Aorta (tissue), 5 donors: ENCODE data around the gene ZNF740. TPM values are rescaled to one million over a fixed set of nuclear protein-coding genes. Genes with fewer than 3 reads are reported as not detected.

Experiments
- ATAC-seq: fragments of 200-7000 bp; cut with Tn5 transposase; one replicate; pipeline ENCODE4 v1.9.1; 2022; ENCODE audit warnings: moderate library complexity; ENCODE audit not compliant: low FRiP score
- DNase-seq, 2 donors: peaks; one replicate each; pipeline ENCODE4 v3.0.0-alpha.2; 2020
- H3K27ac ChIP-seq, 2 donors: one replicate each; pipeline ENCODE4 v1.5.1; 2013; ENCODE audit warnings: low read length in 2 of 2, mild to moderate bottlenecking in 2 of 2, moderate library complexity in 2 of 2, control low read depth in 1 of 2, inconsistent platforms in 1 of 2, low read depth in 1 of 2
- H3K27me3 ChIP-seq, 2 donors: one replicate each; pipeline ENCODE4 v1.6.1; 2013; ENCODE audit warnings: control low read depth in 1 of 2, low read length in 1 of 2, mild to moderate bottlenecking in 1 of 2, moderate library complexity in 1 of 2; ENCODE audit not compliant: insufficient read depth in 2 of 2, control insufficient read depth in 1 of 2
- H3K36me3 ChIP-seq, 2 donors: one replicate each; pipeline ENCODE4 v1.6.1; 2013; ENCODE audit warnings: control low read depth in 1 of 2, low read length in 1 of 2, mild to moderate bottlenecking in 1 of 2; ENCODE audit not compliant: insufficient read depth in 2 of 2, control insufficient read depth in 1 of 2
- H3K4me1 ChIP-seq, 2 donors: one replicate each; pipeline ENCODE4 v1.6.1; 2013; ENCODE audit warnings: low read length in 2 of 2, control low read depth in 1 of 2, mild to moderate bottlenecking in 1 of 2, moderate library complexity in 1 of 2; ENCODE audit not compliant: insufficient read depth in 2 of 2, control insufficient read depth in 1 of 2
- H3K4me3 ChIP-seq, 2 donors: one replicate each; pipeline ENCODE4 v1.5.1; 2013; ENCODE audit warnings: low read length in 2 of 2, control low read depth in 1 of 2, mild to moderate bottlenecking in 1 of 2
- H3K9me3 ChIP-seq: one replicate; pipeline ENCODE4 v1.6.1; 2013; ENCODE audit warnings: mild to moderate bottlenecking, low read length; ENCODE audit not compliant: control insufficient read depth
- WGBS, 2 donors: extraction: QIAGEN DNeasy Blood & Tissue Kit; methylation state at CpG; one replicate each; pipeline ENCODE4 v1.1.7; 2013; 5-methylcytosine and 5-hydroxymethylcytosine counted together
- intact Hi-C, 2 donors: fragments of 100-400 bp; cut with DNase I; formaldehyde crosslinking; loops; one replicate each; pipeline versions ENCODE4 v1.14.2 to v1.15.0; 2022
- long read RNA-seq, 2 donors: library from polyadenylated mRNA; unstranded; transcript quantifications; one replicate each; pipeline ENCODE4 v2.0.0, GENCODE V29; 2020 to 2021
- polyA plus RNA-seq, 2 donors: library from polyadenylated mRNA; stranded (reverse); fragments of 200-250 nt; gene quantifications; one replicate each; pipeline ENCODE4 v1.2.3, GENCODE V29; 2013
- total RNA-seq, 2 donors: library from RNA; stranded (reverse); fragmentation: NEBNext Ultra II Directional; extraction: Animal tissue kit (Norgen Biotek cat#: 25700); gene quantifications; one replicate each; pipeline ENCODE4 v1.2.1, GENCODE V29; 2021
- donor health status: healthy with polysubstance abuse.
- donor health status: Bipolar disorder and iron deficiency.
- donor health status: DM: no; HTN: no; CAD: no.
- donor health status: DM: no; HTN: no; CAD: no.
- donor health status: DM: yes; HTN: yes; CAD: no.

ZNF740 gene, protein sequence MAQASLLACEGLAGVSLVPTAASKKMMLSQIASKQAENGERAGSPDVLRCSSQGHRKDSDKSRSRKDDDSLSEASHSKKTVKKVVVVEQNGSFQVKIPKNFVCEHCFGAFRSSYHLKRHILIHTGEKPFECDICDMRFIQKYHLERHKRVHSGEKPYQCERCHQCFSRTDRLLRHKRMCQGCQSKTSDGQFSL
- total RNA-seq: 10 to 100 TPM; 34.0 to 46.3 TPM
- polyA plus RNA-seq: 10 to 100 TPM in 1 of 2 donors, 1 to 10 TPM in 1; 4.1 to 15.7 TPM
- long read RNA-seq, donor 1, full-length matches to known transcripts: 1 of 3 reads
- long read RNA-seq, donor 1, partial matches to known transcripts: 1 of 3 reads
- long read RNA-seq, donor 1, other reads (novel, unspliced or antisense): 1 of 3 reads
- long read RNA-seq, donor 2, partial matches to known transcripts: 1 of 2 reads
- long read RNA-seq, donor 2, other reads (novel, unspliced or antisense): 1 of 2 reads

DNA sequence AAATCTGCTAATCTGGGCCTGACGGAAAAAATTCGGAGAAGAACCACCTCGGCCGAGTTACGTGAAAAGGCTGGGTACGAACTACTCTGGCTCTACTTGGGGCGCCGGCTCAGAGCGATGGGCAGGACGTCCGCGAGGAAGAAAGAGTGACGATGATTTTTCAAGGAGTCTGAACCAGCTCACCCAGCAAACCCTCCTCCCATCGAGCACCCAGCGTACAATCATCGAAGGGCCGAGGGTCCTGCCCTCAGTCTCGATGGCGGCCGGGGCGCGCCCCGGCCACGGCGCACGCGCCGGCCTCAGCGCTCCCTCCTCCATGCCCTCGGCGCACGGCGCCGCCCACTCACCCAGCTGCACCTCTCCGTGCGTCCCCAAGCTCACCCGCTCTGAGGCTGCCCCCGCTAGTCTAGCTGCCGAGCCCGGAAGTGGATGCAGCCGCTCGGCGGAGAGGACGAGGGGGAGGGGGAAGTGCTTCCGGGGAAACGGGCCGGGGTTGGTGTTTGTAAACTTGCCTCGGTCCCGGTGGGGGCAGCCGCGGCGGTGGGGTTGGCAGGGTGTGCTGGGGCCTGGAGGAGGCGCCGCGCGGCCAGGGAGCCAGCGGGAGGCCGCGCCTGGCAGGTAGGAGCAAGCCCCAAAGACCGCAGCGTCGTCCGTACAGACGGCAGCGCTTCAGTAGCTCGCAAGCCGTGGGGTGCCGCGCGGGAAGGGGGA, at the start of gene ZNF740, which contains the start of gene CSAD:
TSS of gene ZNF740 (plus strand) at position 503 of the 711 bp plus-strand sequence. CDS start 1,262 bp downstream, outside the sequence.
TSS of gene CSAD (minus strand) at position 706 of the 711 bp plus-strand sequence. CDS start 7,455 bp downstream, outside the sequence.
- peaks cover 4 to 9% of the 10 kb centered on the region in 2 donors for H3K4me1 ChIP-seq
- WGBS, 2 donors: 0 to 1% methylated on average over 37 to 70 of the region's 70 CpGs

DNA sequence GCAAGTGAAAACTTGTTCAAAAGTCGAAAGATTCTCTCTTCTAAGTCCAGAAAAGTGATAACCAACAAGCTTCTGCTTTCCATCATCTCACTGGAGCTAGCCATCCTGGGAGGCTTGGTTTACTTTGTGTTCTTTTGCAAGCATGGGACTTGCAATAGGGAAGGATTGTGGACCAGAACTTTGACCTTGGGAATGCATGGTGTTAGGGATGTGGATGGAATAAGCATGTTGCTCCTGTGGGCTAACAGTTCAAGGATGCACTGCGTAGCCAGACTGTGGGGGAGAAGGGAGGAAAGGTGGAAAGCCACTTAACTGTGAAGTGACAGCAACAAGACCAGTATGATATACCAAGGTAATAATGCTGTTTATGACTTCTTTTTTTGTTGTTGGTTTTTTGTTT, 48.7 kb upstream of the ZNF740 start:
- Histone ChIP-seq H3K27me3 (peaks cover 0 to 2% of the 10 kb centered on the region in 2 donors), H3K36me3 (no peaks in the 10 kb centered on the region), H3K4me3 (no peak overlapping the region), H3K9me3 (no peaks in the 10 kb centered on the region), H3K27ac (no peak overlapping the region), H3K4me1 (no peaks in the 10 kb centered on the region)
- ATAC-seq (no peak), DNase-seq (no peak)
- intact Hi-C loops: no loop called here
- 92 to 95% methylated on average over 2 of the region's 2 CpGs for WGBS, 2 donors

More for the DNA sequence above, at the start of gene ZNF740, which contains the start of gene CSAD:
- DNase-seq (peak; percentile 99), ATAC-seq (peak; percentile 99)
- H3K27me3 ChIP-seq: no peaks in the 10 kb centered on the region
- H3K9me3 ChIP-seq: no peaks in the 10 kb centered on the region
- H3K4me3 ChIP-seq: peak within 1 kb of the TSS; percentile 61 to 87
- H3K36me3 ChIP-seq: peaks cover 0 to 3% of the 10 kb centered on the region in 2 donors
- H3K27ac ChIP-seq: peak within 1 kb of the TSS; percentile 61 to 95
- intact Hi-C loops: no loop called here

DNA sequence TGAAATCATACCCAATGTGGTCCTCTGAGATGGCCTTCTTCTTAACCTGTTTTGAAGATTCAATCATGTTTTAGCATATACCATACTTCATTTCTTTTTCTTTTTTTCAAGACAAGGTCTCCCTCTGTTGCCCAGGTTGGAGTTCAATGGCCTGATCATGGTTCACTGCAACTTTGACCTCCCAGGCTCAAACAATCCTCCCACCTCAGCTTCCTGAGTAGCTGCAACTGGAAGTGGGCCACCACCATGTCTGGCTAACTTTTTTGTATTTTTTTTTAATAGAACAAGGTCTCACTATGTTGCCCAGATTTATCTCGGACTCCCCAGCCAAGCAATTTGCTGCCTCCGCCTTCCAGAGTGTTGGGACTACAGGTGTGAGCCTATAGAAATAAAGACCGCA, 46.8 kb upstream of the ZNF740 start:
- peaks cover 0 to 2% of the 10 kb centered on the region in 2 donors for H3K27me3 ChIP-seq
- H3K4me1 ChIP-seq: no peaks in the 10 kb centered on the region
- no peaks in the 10 kb centered on the region for H3K9me3 ChIP-seq
- H3K36me3 ChIP-seq: no peaks in the 10 kb centered on the region
- ATAC-seq (no peak), DNase-seq (no peak)
- 92 to 97% methylated on average over 3 of the region's 3 CpGs for WGBS, 2 donors
- no peak overlapping the region for H3K4me3 ChIP-seq
- intact Hi-C loops: no loop called here
- H3K27ac ChIP-seq: no peak overlapping the region

DNA sequence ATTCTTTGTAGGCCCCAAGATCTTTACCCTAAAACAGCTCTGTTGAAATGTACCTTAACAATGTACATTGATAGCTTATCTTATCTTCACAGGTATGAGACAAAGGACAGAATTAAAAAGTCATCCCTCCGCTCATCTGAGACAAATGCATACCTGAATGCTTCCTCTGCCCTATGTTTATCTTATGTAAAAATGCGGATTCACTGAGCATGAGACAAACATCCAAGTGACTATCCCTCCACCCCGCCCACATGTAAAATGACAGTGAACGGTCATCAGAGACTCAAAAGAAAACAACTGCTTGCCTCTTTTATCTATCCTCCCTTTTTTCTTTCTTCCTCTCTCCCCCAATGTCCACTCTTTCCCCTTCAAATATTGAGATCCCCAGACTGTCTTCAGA, 37.2 kb upstream of the ZNF740 start:
- no peaks in the 10 kb centered on the region for H3K36me3 ChIP-seq
- no peaks in the 10 kb centered on the region for H3K4me1 ChIP-seq
- H3K4me3 ChIP-seq: no peak overlapping the region
- peaks cover 2% of the 10 kb centered on the region for H3K9me3 ChIP-seq
- ATAC-seq: no peak
- no peak for DNase-seq
- H3K27ac ChIP-seq: no peak overlapping the region
- intact Hi-C loops: no loop called here
- no peaks in the 10 kb centered on the region for H3K27me3 ChIP-seq
- 89 to 91% methylated on average over 4 of the region's 4 CpGs for whole genome bisulfite sequencing, 2 donors

DNA sequence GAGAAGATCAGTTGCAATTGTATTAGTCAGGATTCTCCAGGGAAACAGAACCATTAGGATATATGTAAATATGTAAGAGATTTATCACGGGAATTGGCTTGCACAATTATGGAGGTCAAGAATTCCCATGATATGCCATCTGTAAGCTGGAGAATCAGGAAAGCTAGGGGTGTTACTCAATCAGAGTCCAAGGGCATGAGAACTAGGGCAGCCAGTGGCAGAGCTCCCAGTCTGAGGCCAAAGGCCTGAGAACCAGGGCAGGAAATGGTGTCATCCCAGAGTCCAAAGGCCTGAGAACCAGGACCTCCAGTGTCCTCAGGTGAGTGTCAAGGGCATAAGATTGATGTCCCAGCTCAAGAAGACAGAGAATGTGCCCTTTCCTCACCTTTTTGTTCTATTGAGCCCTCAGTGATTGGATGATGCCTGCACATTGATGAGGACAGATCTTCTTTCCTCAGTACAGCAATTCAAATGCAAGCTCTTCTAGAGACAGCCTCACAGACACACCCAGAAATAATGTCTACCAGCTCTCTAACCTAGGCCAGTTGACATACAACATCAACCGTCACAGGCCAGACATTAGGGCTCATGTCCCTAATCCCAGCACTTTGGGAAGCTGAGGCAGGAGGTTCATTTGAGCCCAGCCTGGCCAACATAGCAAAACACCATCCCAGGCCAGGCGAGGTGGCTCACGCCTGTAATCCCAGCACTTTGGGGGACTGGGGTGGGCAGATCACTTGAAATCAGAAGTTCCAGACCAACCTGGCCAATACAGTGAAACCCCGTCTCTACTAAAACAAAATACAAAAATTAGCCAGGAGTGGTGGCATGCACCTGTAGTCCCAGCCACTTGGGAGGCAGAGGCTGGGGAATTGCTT, 34.9 kb upstream of the ZNF740 start:
- H3K4me1 ChIP-seq: no peaks in the 10 kb centered on the region
- intact Hi-C loops: no loop called here
- WGBS, 2 donors: 88 to 91% methylated on average over 5 of the region's 5 CpGs
- H3K27ac ChIP-seq: no peak overlapping the region
- no peak overlapping the region for H3K4me3 ChIP-seq
- no peaks in the 10 kb centered on the region for H3K9me3 ChIP-seq
- DNase-seq (no peak), ATAC-seq (no peak)
- no peaks in the 10 kb centered on the region for H3K27me3 ChIP-seq
- H3K36me3 ChIP-seq: no peaks in the 10 kb centered on the region

DNA sequence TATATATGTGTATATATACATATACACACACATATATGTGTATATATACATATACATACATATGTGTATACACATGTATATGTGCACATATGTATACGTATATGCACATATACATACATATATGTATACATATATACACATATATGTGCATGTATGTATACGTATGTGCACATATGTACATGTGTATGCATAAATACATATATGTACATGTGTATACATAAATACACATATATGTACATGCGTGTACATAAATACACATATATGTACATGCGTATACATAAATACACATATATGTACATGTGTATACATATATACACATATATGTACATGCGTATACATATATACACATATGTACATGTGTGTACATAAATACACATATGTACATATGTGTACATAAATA, 33.3 kb upstream of the ZNF740 start:
- H3K4me1 ChIP-seq: no peaks in the 10 kb centered on the region
- no peak for ATAC-seq
- no peaks in the 10 kb centered on the region for H3K27me3 ChIP-seq
- intact Hi-C loops: no loop called here
- H3K27ac ChIP-seq: no peak overlapping the region
- H3K36me3 ChIP-seq: no peaks in the 10 kb centered on the region
- H3K9me3 ChIP-seq: no peaks in the 10 kb centered on the region
- no peak overlapping the region for H3K4me3 ChIP-seq
- 85 to 87% methylated on average over 5 of the region's 5 CpGs for WGBS, 2 donors
- no peak for DNase-seq

DNA sequence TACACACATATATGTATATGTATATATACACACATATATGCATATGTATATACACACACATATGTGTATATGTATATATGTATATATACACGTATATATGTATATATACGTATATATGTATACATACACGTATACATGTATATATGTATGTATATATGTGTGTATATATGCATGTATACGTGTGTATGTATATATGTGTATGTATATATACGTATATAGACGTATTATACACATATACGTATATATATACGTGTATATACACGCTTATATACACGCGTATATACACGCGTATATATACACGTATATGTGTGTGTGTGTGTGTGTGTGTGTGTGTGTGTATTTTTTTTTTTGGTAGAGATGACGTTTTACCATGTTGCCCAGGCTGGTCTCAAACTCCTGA, 32.9 kb upstream of the ZNF740 start:
- WGBS, 2 donors: 89 to 90% methylated on average over 15 of the region's 15 CpGs
- Histone ChIP-seq H3K4me1 (no peaks in the 10 kb centered on the region), H3K27me3 (no peaks in the 10 kb centered on the region), H3K27ac (no peak overlapping the region), H3K9me3 (no peaks in the 10 kb centered on the region), H3K4me3 (no peak overlapping the region), H3K36me3 (no peaks in the 10 kb centered on the region)
- ATAC-seq: no peak
- no peak for DNase-seq
- intact Hi-C loops: no loop called here

DNA sequence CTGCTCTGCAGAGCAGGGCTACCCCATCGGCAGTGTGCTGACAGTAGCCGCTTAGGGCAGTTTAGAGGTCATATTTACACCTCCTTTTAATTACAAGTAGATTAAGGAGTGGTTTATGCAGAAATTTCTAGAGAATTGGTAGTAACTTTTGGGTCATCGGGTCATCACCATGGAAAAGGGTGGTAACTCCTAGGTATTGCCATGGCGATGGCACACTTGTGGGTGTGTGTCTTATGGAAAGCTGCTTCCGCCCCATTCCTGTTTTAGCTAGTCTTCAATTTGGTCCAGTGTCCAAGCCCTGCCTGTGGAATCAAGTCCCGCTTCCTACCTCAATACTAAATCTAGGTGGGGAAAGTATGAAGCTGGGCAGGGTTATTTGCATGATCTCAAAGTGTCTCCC, 29.5 kb upstream of the ZNF740 start:
- H3K36me3 ChIP-seq: no peaks in the 10 kb centered on the region
- no peak overlapping the region for H3K27ac ChIP-seq
- no peak overlapping the region for H3K4me3 ChIP-seq
- no peaks in the 10 kb centered on the region for H3K27me3 ChIP-seq
- H3K4me1 ChIP-seq: no peaks in the 10 kb centered on the region
- intact Hi-C loops: loop anchor here (5.0 to 10.0 kb wide), 2 partner anchors 34 to 86 kb away; no protein-coding TSS in a partner anchor
- H3K9me3 ChIP-seq: no peaks in the 10 kb centered on the region
- ATAC-seq (no peak), DNase-seq (no peak)
- 93% methylated on average over 6 of the region's 6 CpGs for WGBS, 2 donors
